ENCODE results near the gene EGFLAM. TPM values are rescaled to one million over a fixed set of nuclear protein-coding genes. Genes with fewer than 3 reads are reported as not detected.

Gene EGFLAM
- total RNA-seq, 4 donors from 2014 or later, result 21.8 to 194 (median 46.7) TPM

DNA sequence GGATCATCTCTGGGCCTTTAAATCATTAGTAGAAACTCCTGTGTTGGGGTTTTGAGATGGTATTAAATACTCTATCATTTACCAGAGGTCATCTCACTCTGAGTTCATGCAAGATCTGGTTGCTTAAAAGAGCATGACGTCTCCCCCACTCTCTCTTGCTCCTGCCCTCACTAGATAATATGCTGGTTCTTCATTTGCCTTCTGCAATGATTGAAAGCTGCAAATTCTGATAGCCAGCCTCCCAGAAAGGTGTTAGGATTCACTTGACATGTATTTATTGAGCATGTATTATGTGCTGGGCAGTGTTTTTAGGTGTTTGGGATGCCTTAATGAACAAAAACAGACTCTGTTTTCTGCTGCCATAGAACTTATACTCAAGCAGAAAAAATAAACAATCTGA is 41.2 kb downstream of the EGFLAM start:
- TF ChIP-seq, protein P1, sequence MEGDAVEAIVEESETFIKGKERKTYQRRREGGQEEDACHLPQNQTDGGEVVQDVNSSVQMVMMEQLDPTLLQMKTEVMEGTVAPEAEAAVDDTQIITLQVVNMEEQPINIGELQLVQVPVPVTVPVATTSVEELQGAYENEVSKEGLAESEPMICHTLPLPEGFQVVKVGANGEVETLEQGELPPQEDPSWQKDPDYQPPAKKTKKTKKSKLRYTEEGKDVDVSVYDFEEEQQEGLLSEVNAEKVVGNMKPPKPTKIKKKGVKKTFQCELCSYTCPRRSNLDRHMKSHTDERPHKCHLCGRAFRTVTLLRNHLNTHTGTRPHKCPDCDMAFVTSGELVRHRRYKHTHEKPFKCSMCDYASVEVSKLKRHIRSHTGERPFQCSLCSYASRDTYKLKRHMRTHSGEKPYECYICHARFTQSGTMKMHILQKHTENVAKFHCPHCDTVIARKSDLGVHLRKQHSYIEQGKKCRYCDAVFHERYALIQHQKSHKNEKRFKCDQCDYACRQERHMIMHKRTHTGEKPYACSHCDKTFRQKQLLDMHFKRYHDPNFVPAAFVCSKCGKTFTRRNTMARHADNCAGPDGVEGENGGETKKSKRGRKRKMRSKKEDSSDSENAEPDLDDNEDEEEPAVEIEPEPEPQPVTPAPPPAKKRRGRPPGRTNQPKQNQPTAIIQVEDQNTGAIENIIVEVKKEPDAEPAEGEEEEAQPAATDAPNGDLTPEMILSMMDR (IDR thresholded peaks at IDR 0.05; ENCODE audit: low read depth), result no peak

DNA sequence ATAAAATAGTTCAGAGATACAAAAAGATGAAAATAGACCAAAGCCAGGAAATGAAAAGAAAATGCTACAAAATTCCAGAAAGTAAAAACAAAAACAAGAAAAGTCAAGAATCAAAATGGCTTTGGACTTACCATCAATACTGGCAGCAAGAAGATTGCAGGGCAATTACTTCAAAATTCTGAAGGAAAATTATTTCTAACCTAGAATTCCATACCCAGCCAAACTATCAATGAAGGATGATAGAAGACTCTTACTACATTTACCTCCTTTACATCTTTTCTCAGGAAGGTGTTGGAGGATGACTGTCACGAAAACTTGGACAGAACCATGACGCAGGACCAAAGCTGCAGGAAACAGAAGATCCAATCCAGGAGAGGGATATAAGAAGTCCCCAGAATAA is 46.8 kb downstream of the EGFLAM start:
- TF ChIP-seq, protein P1 (IDR thresholded peaks at IDR 0.05; ENCODE audit: low read depth), result no peak

DNA sequence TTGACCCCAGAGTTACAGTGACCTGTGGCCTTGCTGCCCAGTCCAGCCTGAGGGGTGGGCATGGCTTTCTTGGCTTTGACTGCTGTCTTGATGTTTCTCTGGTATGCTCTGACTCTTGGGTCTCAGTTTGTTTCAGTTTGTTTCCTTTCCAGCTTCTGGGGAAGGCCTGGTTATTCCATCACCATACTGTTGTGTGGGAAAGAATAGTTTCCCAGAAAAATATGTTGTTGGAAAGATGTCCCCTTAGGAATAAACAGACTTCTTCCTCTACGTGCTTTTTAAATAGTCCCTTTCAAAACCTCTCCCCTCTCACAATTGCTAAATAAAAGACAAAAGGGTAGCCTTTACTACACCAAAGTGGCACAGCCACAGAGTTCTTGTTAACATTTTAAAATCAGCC is 49.5 kb downstream of the EGFLAM start:
- TF ChIP-seq, protein P1 (IDR thresholded peaks at IDR 0.05; ENCODE audit: low read depth), result no peak

DNA sequence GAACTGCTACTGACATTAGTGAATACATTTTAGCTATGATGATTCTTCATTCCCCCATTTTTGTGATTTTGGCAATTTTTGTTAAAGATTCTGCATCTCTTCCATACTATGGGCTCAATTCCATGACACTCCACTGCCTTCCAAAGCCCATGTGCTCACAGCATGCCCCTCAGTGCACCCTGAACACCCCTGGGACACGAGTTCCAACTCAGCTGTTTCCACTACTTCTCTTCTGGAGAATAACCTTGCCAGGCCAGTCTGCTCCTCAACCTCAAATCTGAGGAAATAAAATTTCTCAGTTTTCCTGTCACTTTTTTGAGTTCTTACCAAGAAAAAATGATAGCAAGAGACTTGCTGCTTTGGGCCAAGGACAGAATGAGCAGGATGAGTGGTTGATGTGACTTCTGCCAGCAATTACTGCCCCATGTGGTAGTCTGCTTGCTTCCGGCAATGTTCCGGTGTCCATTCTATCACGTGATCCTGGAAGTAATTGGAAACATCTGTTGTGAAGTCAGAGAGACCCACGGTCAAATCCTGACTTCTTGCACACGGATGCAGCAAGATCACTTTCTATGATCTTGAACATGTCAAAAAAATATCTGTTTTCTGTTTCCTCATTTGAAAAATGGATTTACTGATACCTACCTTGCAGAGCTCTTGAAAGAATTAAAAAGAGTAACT is 58.3 kb downstream of the EGFLAM start:
- TF ChIP-seq, protein P1 (IDR thresholded peaks at IDR 0.05; ENCODE audit: low read depth), result no peak

DNA sequence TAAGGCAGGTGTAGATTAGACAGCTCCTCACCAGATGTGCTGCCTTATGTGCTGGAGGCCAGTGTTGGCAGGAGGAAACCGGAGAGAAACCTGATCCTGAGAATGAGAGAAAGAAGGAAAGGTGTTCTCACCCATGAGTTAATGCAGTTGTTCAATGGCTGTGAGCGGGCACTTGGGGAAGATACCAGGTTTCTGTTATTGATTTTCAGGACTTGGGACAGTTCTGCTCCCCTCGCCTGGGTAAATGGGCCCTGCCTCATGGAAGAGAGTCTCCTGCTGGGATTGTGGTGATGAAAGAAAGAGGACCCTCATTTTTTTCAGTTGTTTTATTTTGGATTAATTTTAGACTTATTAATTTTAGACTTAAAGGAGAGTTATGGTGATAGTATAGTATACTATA is 59.5 kb downstream of the EGFLAM start:
- TF ChIP-seq, protein P1 (IDR thresholded peaks at IDR 0.05; ENCODE audit: low read depth), result no peak

DNA sequence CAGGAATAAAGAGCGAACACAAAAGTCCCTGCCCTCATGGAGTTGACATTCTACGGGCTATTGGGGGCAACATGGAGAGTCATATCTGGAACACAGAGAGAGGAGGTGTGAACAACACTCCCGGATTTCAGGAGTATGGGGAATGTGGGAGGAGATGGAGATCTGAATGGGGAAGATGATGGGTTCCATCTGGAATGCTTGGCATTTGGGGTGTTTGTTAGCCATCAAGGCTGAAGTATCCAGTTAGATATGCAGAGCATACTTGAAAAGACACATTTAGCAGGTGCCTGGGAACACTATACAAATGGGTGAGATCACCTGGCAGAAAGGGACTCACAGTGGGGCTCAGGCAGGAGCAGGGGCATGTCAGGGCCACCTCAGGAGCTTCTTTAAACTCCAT is 61.1 kb downstream of the EGFLAM start:
- TF ChIP-seq, protein P1 (IDR thresholded peaks at IDR 0.05; ENCODE audit: low read depth), result no peak

DNA sequence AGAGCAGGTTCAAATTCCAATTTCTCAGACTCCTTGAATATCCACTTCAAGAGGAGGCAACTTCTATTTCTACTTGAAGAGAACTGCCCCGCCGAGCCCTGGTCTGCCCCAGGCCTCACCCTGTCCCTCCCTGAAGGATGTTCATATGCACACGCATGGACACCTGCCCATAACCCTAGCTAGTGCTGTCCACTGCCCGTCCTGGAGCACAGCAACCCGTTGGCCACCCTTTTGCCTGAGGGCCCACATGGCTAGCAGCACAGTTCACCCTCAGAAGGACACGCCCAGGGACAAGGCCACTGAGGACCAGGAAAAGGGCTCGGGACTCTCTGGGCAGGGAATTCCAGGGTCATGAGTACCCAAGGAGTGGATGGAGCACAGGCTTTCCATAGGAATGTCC is 63.6 kb downstream of the EGFLAM start:
- TF ChIP-seq, protein P1 (IDR thresholded peaks at IDR 0.05; ENCODE audit: low read depth), result no peak
